ENCODE measurements around the gene TMEM132A.

TMEM132A gene

GRCh38 chr11:60890696-60891095, 33.6 kb upstream of the TMEM132A start:
- no peak for DNase-seq (ENCODE audit: extremely low spot score)
- POLR2A ChIA-PET = no interaction called here
- CTCF ChIA-PET = interaction anchor here (1.2 to 2.2 kb wide), 2 partner anchors 9 to 13 kb away, joined by 3 to 12 read pairs; no protein-coding TSS in a partner anchor
- TF ChIP-seq NFRKB (IDR thresholded peaks at IDR 0.05) = no peak
- TF ChIP-seq LEF1 (IDR thresholded peaks at IDR 0.05; ENCODE audit: borderline replicate concordance) = no peak
- TF ChIP-seq ELF4 (IDR thresholded peaks at IDR 0.05) = no peak
- TF ChIP-seq SP1 (IDR thresholded peaks at IDR 0.05) = no peak
- no peak for TF ChIP-seq TARDBP (IDR thresholded peaks at IDR 0.05)
- TF ChIP-seq HDGF (IDR thresholded peaks at IDR 0.05; ENCODE audit: borderline replicate concordance) = no peak
- TF ChIP-seq CTBP1 (IDR thresholded peaks at IDR 0.05; ENCODE audit: borderline replicate concordance) = no peak
- no peak for TF ChIP-seq ARNT (IDR thresholded peaks at IDR 0.05)
- no peak for TF ChIP-seq FOXA1 (IDR thresholded peaks at IDR 0.05)
- no peak for TF ChIP-seq FOXK2 (IDR thresholded peaks at IDR 0.05)
- TF ChIP-seq FOXM1 (IDR thresholded peaks at IDR 0.05; ENCODE audit: borderline replicate concordance) = no peak
- no peak for TF ChIP-seq ZNF384 (IDR thresholded peaks at IDR 0.05)
- no peak for TF ChIP-seq PKNOX1 (IDR thresholded peaks at IDR 0.05)
- no peak for TF ChIP-seq L3MBTL2 (conservative IDR thresholded peaks at IDR 0.05)
- TF ChIP-seq BHLHE40 (IDR thresholded peaks at IDR 0.05; ENCODE audit: borderline replicate concordance) = no peak
- TF ChIP-seq SUZ12 (IDR thresholded peaks at IDR 0.05) = no peak

- ChIA-PET POLR2A (no interaction called here), CTCF (interaction anchor here (1.2 to 2.2 kb wide), 2 partner anchors 8 to 12 kb away, joined by 3 to 12 read pairs; no protein-coding TSS in a partner anchor)
- DNase-seq (ENCODE audit: extremely low spot score) = no peak
- TF ChIP-seq FOXK2 (IDR thresholded peaks at IDR 0.05) (no peak), SP1 (IDR thresholded peaks at IDR 0.05) (no peak), FOXA1 (IDR thresholded peaks at IDR 0.05) (no peak), FOXM1 (IDR thresholded peaks at IDR 0.05; ENCODE audit: borderline replicate concordance) (no peak), ARNT (IDR thresholded peaks at IDR 0.05) (no peak), CTBP1 (IDR thresholded peaks at IDR 0.05; ENCODE audit: borderline replicate concordance) (no peak), TARDBP (IDR thresholded peaks at IDR 0.05) (no peak), L3MBTL2 (conservative IDR thresholded peaks at IDR 0.05) (no peak), HDGF (IDR thresholded peaks at IDR 0.05; ENCODE audit: borderline replicate concordance) (no peak), PKNOX1 (IDR thresholded peaks at IDR 0.05) (no peak), BHLHE40 (IDR thresholded peaks at IDR 0.05; ENCODE audit: borderline replicate concordance) (no peak), LEF1 (IDR thresholded peaks at IDR 0.05; ENCODE audit: borderline replicate concordance) (no peak), SUZ12 (IDR thresholded peaks at IDR 0.05) (no peak), NFRKB (IDR thresholded peaks at IDR 0.05) (no peak), ZNF384 (IDR thresholded peaks at IDR 0.05) (no peak), ELF4 (IDR thresholded peaks at IDR 0.05) (no peak)
Observed at GRCh38 chr11:60891103-60891741, 33.0 kb upstream of the TMEM132A start.

DNA sequence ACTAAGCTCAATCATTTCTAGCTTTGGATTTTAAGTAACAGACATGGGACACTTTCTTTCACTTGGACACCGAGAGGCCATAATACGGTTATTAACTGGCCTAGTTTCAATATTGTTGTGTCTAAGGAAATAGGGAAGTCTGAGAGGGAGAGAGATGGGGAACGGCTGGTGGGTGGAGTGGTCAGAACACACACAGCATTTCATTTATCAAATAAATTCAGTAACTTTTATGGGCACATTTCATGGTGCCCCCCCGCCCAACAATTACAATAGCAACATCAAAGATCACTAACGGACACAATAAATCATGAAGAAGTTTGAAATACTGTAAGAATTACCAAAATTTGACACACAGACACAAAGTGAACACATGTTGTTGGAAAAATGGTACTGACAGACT, 28.6 kb upstream of the TMEM132A start:
- ChIA-PET POLR2A (no interaction called here), CTCF (no interaction called here)
- TF ChIP-seq TARDBP (IDR thresholded peaks at IDR 0.05) (no peak), HDGF (IDR thresholded peaks at IDR 0.05; ENCODE audit: borderline replicate concordance) (no peak), PKNOX1 (IDR thresholded peaks at IDR 0.05) (no peak), FOXM1 (IDR thresholded peaks at IDR 0.05; ENCODE audit: borderline replicate concordance) (no peak), LEF1 (IDR thresholded peaks at IDR 0.05; ENCODE audit: borderline replicate concordance) (no peak), CTBP1 (IDR thresholded peaks at IDR 0.05; ENCODE audit: borderline replicate concordance) (no peak), BHLHE40 (IDR thresholded peaks at IDR 0.05; ENCODE audit: borderline replicate concordance) (no peak), ZNF384 (IDR thresholded peaks at IDR 0.05) (no peak), NFRKB (IDR thresholded peaks at IDR 0.05) (no peak), FOXK2 (IDR thresholded peaks at IDR 0.05) (no peak), SUZ12 (IDR thresholded peaks at IDR 0.05) (no peak), FOXA1 (IDR thresholded peaks at IDR 0.05) (no peak), SP1 (IDR thresholded peaks at IDR 0.05) (no peak), ARNT (IDR thresholded peaks at IDR 0.05) (no peak), L3MBTL2 (conservative IDR thresholded peaks at IDR 0.05) (no peak)
- DNase-seq (ENCODE audit: extremely low spot score) = no peak

DNA sequence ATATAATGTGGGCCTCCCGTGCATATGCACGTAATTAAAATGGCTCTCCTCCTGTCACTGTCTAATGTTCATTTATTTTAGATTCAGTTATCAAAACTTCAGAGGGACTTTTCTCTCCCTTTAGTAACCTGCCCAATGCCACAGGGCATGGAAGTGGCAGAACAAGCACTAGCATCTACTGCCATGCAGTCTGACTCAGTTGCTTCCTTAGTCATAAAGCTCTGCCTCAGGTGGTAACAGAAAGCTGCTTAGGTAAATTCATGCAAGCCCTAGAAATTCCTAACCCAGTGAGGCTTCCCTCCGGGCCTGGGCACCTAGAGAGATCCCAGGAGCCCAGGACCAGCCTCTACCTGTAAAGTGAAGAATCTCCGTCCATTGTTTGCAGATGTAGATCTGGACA, 26.8 kb upstream of the TMEM132A start:
- ChIA-PET POLR2A (no interaction called here), CTCF (no interaction called here)
- no peak for TF ChIP-seq LEF1 (IDR thresholded peaks at IDR 0.05; ENCODE audit: borderline replicate concordance)
- no peak for TF ChIP-seq PKNOX1 (IDR thresholded peaks at IDR 0.05)
- no peak for DNase-seq (ENCODE audit: extremely low spot score)

DNA sequence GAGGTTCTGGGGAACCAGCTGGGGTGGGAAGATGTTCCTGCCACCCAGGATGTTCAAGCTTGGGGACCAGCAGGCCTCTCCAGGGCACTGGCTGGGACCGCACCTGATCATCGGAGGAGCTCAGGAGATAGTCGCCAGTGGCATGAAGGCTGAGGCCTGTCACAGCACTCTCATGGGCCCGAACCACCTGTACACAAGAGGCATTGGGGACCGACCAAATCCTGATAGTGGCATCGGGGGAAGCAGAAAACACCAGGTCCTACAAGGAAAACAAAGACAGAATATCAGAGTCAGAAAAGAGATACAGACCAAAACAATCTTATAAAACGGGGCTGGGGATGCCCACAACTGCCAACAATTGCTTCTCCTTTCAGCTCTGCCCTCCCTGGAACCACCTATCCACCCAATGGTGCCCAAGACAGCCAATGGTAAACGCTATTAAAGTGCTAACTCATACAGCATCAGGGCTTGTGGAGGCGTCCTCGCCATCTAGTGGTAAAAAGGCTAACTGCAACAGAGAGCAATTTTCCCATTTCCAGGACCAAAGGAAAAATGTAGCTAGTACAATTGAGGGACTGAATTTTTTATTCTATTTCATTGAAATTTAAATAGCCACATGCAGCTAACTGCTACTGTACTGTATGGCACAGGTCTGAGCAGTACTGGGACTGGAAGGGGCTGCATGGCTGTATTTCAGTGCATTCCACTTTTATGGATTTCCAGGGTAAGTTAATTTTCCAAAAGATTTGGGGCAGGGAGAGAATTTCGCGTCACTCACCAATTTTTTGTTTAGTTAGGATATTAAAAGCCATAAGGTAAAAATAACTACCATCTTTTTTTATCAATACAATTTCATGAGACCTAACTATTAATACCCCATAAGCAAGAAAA, 25.0 kb upstream of the TMEM132A start:
- TF ChIP-seq BHLHE40 (IDR thresholded peaks at IDR 0.05; ENCODE audit: borderline replicate concordance) (no peak), HDGF (IDR thresholded peaks at IDR 0.05; ENCODE audit: borderline replicate concordance) (no peak), FOXM1 (IDR thresholded peaks at IDR 0.05; ENCODE audit: borderline replicate concordance) (no peak), TARDBP (IDR thresholded peaks at IDR 0.05) (no peak), FOXA1 (IDR thresholded peaks at IDR 0.05) (no peak), ARNT (IDR thresholded peaks at IDR 0.05) (no peak)
- DNase-seq (ENCODE audit: extremely low spot score) = peak; percentile 71
- ChIA-PET POLR2A (interaction anchor here (1.5 kb wide), 1 partner anchor 15 kb away, joined by 3 read pairs; the partner anchor contains the start of gene TMEM109), CTCF (interaction anchor here (0.6 to 1.6 kb wide), 14 partner anchors 8 to 297 kb away, joined by 3 to 23 read pairs (median 3); partner anchors contain the start of gene TMEM109)
